ENCODE measurements around the gene LRP8. TPM values are rescaled to one million over a fixed set of nuclear protein-coding genes. Genes with fewer than 3 reads are reported as not detected.

Gene LRP8
- total and polyA plus RNA-seq, 9 of the 15 experiments (the other 6 are each of a cell fraction or from before 2014, with no cell fraction given): 7.1 to 56.1 (median 31.3) TPM

- FAIRE-seq (peak; percentile 32), ATAC-seq (peak; percentile 73), DNase-seq (ENCODE audit: extremely low read depth in 1 of 4, low spot score in 3 of 4) (peak in 3 of 4 experiments; percentile 23 to 35 (median 33))
- no peaks in the 10 kb centered on the region for H3K9me1 ChIP-seq (ENCODE audit: control insufficient read depth, insufficient read depth, low read length)
- no peak overlapping the region for H2AFZ ChIP-seq (ENCODE audit: low read depth, low read length)
- H3K79me2 ChIP-seq (ENCODE audit: control insufficient read depth, insufficient read depth, low read length): no peaks in the 10 kb centered on the region
- H3K4me3 ChIP-seq: no peak overlapping the region
- H3K9ac ChIP-seq (ENCODE audit: insufficient read depth in 1 of 2, low read depth in 2 of 2, low read length in 2 of 2): no peak overlapping the region
- TF ChIP-seq SMC3 (conservative IDR thresholded peaks at IDR 0.05; ENCODE audit: insufficient read depth, low read depth, low read length): 0 out of 2 replicates have a peak, but pooled peaks have one; percentile 21
- no peak for TF ChIP-seq HBP1 (CRISPR knock-in tag; IDR thresholded peaks at IDR 0.05)
- TF ChIP-seq RAD21 (CRISPR knock-in tag; conservative IDR thresholded peaks at IDR 0.05 in 1 of 2, IDR thresholded peaks at IDR 0.05 in 1 of 2): peak in 1 of 2 experiments; percentile 63; a peak in 2 of 4 replicates
- peak; percentile 45 to 55 (median 55) for TF ChIP-seq CTCF (IDR thresholded peaks at IDR 0.05 in 2 of 3, conservative IDR thresholded peaks at IDR 0.05 in 1 of 3; ENCODE audit: insufficient read depth in 2 of 3, low read depth in 1 of 3, low read length in 3 of 3)
- peak; percentile 36; the same call in 1 of the 2 replicates for TF ChIP-seq REST (IDR thresholded peaks at IDR 0.05; ENCODE audit: borderline replicate concordance)
- no peak for TF ChIP-seq REST (CRISPR knock-in tag; IDR thresholded peaks at IDR 0.05; ENCODE audit: low read depth)
- TF ChIP-seq ASH1L (IDR thresholded peaks at IDR 0.05; ENCODE audit: borderline replicate concordance, low read depth, partially characterized antibody): no peak
- no peak for TF ChIP-seq THRAP3 (IDR thresholded peaks at IDR 0.05; ENCODE audit: borderline replicate concordance)
- no peak for TF ChIP-seq RAD51 (IDR thresholded peaks at IDR 0.05; ENCODE audit: borderline replicate concordance, low read depth)
- no peaks in the 10 kb centered on the region; the same call in 1 of the 2 replicates for H4K20me1 ChIP-seq (replicated peaks; ENCODE audit: control insufficient read depth, insufficient read depth, low read length)
- BruUV-seq (replicated peaks): no TSS peak
- no peaks in the 10 kb centered on the region for H3K27me3 ChIP-seq (ENCODE audit: control insufficient read depth in 2 of 2, insufficient read depth in 2 of 2, low read length in 2 of 2)
- H3K27ac ChIP-seq (ENCODE audit: extremely low read depth, low read depth, low read length): no peak overlapping the region
- ChIA-PET CTCF (ENCODE audit: low intra/inter-chr PET ratio) (interaction anchor here (0.9 kb wide), 1 partner anchor 127 kb away, joined by 6 read pairs; no protein-coding TSS in a partner anchor), POLR2A (interaction anchor here (0.6 kb wide), 2 partner anchors 81 to 176 kb away, joined by 3 read pairs; no protein-coding TSS in a partner anchor)
- no peaks in the 10 kb centered on the region for H3K4me1 ChIP-seq (replicated peaks in 1 of 2; ENCODE audit: control insufficient read depth in 2 of 2, insufficient read depth in 2 of 2, low read length in 2 of 2)
- no peak overlapping the region for H3K4me2 ChIP-seq (ENCODE audit: insufficient read depth, low read length)
- H3K36me3 ChIP-seq (ENCODE audit: control insufficient read depth, insufficient read depth, low read length): peaks cover 95% of the 10 kb centered on the region
- in situ Hi-C loops (cut with MboI) (no loop called here), intact Hi-C loops (cut with micrococcal nuclease) (no loop called here)
- no peaks in the 10 kb centered on the region for H3K9me3 ChIP-seq (replicated peaks; ENCODE audit: control insufficient read depth, insufficient read depth, low read depth, low read length)
Measured at GRCh38 chr1:53266038-53266437, 61.8 kb downstream of the LRP8 start.

Measured in K562 (cell line).